ENCODE data around the gene GPRC6A.
A peak's percentile ranks its signal among the peaks of the same experiment; 100 is the strongest.

Gene GPRC6A, protein sequence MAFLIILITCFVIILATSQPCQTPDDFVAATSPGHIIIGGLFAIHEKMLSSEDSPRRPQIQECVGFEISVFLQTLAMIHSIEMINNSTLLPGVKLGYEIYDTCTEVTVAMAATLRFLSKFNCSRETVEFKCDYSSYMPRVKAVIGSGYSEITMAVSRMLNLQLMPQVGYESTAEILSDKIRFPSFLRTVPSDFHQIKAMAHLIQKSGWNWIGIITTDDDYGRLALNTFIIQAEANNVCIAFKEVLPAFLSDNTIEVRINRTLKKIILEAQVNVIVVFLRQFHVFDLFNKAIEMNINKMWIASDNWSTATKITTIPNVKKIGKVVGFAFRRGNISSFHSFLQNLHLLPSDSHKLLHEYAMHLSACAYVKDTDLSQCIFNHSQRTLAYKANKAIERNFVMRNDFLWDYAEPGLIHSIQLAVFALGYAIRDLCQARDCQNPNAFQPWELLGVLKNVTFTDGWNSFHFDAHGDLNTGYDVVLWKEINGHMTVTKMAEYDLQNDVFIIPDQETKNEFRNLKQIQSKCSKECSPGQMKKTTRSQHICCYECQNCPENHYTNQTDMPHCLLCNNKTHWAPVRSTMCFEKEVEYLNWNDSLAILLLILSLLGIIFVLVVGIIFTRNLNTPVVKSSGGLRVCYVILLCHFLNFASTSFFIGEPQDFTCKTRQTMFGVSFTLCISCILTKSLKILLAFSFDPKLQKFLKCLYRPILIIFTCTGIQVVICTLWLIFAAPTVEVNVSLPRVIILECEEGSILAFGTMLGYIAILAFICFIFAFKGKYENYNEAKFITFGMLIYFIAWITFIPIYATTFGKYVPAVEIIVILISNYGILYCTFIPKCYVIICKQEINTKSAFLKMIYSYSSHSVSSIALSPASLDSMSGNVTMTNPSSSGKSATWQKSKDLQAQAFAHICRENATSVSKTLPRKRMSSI

DNA sequence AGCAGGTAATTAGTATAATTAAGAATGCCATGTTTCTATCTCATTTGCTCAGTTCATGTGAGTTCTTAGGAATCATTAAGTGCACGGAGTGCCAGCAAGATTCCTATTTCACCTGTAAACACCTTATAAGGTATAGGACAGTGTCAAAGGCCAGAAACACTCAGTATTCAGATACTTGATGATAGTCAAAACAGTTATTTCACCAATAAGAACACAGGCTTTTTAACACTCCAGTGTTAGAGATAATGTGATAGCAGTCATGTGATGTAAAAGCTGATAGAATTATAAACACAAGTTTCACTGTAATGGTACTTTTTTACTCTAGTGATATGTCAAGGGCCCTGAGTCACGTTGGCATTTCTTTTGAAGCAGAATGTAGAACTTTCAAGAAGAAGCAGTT, at the start of gene GPRC6A:
GPRC6A (minus strand) TSS at position 101 of the 400 bp plus-strand sequence; CDS start at position 31, 70 bp downstream.
- no peaks in the 10 kb centered on the region for H3K27me3 ChIP-seq (replicated peaks; ENCODE audit: control insufficient read depth, insufficient read depth, low read length)
- H3K9me3 ChIP-seq (ENCODE audit: control insufficient read depth, low read length) = peaks cover 6% of the 10 kb centered on the region
- no peak within 1 kb of the TSS for H3K9ac ChIP-seq (ENCODE audit: low read length)
- H3K4me3 ChIP-seq (ENCODE audit: low read length) = no peak within 1 kb of the TSS
- no peaks in the 10 kb centered on the region for H3K36me3 ChIP-seq (ENCODE audit: control insufficient read depth, insufficient read depth, low read length, severe bottlenecking)
- no peak for DNase-seq (ENCODE audit: low read depth)
- no peaks in the 10 kb centered on the region for H3K4me1 ChIP-seq (ENCODE audit: control insufficient read depth, insufficient read depth, low read length)

DNA sequence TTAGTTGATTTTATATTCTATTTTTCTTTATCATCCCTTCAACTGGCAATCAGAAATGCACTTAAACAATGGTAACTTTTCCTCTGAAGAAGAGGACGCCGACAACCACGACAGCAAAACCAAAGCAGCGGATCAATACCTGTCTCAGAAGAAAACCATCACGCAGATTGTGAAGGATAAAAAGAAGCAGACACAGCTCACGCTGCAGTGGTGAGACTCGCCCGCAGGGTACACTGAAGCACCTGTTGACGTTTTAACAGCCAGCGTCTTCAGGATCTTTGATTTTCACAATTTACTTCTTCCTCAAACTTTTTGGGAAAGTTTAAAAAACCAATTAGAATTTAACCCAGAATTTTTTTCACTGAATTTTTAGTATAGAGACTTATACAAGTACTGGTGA, 48.9 kb upstream of the GPRC6A start:
- no peaks in the 10 kb centered on the region for H3K36me3 ChIP-seq (ENCODE audit: control insufficient read depth, insufficient read depth, low read length, severe bottlenecking)
- H3K4me3 ChIP-seq (ENCODE audit: low read length) = no peak overlapping the region
- no peak overlapping the region for H3K9ac ChIP-seq (ENCODE audit: low read length)
- no peak for DNase-seq (ENCODE audit: low read depth)
- peaks cover 35% of the 10 kb centered on the region for H3K27me3 ChIP-seq (replicated peaks; ENCODE audit: control insufficient read depth, insufficient read depth, low read length)
- H3K4me1 ChIP-seq (ENCODE audit: control insufficient read depth, insufficient read depth, low read length) = peaks cover 10% of the 10 kb centered on the region
- H3K9me3 ChIP-seq (ENCODE audit: control insufficient read depth, low read length) = peaks cover 2% of the 10 kb centered on the region

DNA sequence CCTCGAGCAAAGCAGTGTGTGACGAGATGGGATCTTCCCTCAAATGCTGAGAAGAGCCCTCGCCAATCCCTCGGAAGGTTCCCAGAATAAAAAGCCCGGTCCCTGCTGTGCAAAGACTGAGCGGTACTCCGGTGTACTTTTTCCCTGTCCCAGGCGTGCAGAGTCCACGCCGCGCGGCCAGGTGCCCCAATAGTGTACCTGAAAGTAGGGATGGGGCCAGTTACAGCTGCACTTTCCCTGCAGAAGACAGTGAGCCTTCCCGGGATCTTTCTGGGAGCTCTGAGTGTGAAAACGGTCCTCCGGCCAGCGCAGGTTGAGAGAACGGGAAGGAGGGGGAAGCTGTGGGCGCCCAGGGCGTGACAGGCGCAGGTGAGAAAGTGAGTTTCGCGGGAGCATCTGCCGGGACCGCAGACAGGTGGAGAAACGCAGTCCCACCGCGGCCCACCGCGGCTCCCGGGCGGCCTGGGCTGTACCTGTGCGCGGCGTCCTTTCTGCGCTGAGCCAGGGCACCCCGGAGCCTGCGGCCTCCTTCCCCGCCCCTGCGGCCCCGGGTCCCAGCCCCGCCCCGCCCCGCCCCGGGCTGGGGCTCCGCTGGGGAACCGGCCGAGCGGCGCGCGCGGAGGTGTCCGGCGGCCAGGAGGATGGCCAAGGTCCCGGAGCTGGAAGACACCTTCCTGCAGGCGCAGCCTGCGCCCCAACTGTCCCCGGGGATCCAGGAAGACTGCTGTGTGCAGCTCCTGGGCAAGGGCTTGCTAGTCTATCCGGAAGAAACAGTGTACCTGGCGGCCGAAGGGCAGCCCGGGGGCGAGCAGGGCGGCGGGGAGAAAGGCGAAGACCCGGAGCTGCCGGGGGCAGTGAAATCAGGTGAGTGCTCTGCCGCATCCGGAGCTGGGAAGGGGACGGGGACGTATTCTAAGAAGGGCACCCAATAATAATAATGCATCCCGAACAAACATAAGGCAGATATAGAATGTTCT, 48.0 kb upstream of the GPRC6A start, which contains the start of gene RFX6:
RFX6 (plus strand) TSS at position 608 of the 977 bp plus-strand sequence; CDS start at position 642, 34 bp downstream.
- Histone ChIP-seq H3K9me3 (ENCODE audit: control insufficient read depth, low read length) (peaks cover 6% of the 10 kb centered on the region), H3K4me3 (ENCODE audit: low read length) (peak within 1 kb of the TSS; percentile 52), H3K36me3 (ENCODE audit: control insufficient read depth, insufficient read depth, low read length, severe bottlenecking) (no peaks in the 10 kb centered on the region), H3K27me3 (replicated peaks; ENCODE audit: control insufficient read depth, insufficient read depth, low read length) (peaks cover 35% of the 10 kb centered on the region), H3K4me1 (ENCODE audit: control insufficient read depth, insufficient read depth, low read length) (peaks cover 8% of the 10 kb centered on the region), H3K9ac (ENCODE audit: low read length) (no peak within 1 kb of the TSS)
- no peak for DNase-seq (ENCODE audit: low read depth)

DNA sequence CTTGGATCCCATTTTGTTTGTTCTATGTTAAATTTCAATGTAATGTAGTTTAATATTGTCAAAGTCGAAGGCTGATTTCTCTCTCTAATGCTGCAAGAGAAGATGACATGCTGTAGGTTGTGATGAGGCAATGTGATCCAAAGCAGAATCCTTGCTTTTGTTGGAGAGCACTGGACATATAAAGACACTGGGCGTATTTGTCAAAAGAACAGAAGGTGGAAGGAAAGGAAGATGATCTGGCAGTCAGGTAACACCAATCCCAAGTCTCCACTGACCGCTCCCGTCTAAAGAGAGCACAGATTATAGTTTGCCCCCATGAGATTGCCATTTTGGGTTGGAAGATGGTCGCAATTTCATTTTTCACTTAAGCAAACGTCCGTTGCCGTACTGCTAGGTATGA, 47.2 kb upstream of the GPRC6A start:
- Histone ChIP-seq H3K9me3 (ENCODE audit: control insufficient read depth, low read length) (peaks cover 6% of the 10 kb centered on the region), H3K4me3 (ENCODE audit: low read length) (no peak overlapping the region), H3K36me3 (ENCODE audit: control insufficient read depth, insufficient read depth, low read length, severe bottlenecking) (no peaks in the 10 kb centered on the region), H3K4me1 (ENCODE audit: control insufficient read depth, insufficient read depth, low read length) (peaks cover 8% of the 10 kb centered on the region), H3K27me3 (replicated peaks; ENCODE audit: control insufficient read depth, insufficient read depth, low read length) (peaks cover 35% of the 10 kb centered on the region), H3K9ac (ENCODE audit: low read length) (no peak overlapping the region)
- DNase-seq (ENCODE audit: low read depth) = no peak

DNA sequence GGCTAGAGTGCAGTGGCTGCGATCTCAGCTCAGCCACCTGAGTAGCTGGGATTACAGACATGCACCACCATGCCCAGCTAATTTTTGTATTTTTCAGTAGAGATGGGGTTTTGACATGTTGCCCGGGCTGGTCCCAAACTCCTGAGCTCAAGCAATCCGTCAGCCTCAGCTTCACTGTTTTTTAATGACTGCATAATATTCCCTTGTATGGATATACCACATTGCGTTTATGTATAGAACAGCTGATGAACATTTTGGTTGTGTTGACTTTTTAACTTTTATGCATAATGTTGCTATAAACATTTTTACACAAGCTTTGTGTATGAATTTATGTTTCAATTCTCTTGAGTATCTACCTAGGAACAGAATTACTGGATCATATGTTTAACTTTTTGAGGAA, 43.9 kb upstream of the GPRC6A start:
- no peak overlapping the region for H3K4me3 ChIP-seq (ENCODE audit: low read length)
- H3K9ac ChIP-seq (ENCODE audit: low read length) = no peak overlapping the region
- H3K27me3 ChIP-seq (replicated peaks; ENCODE audit: control insufficient read depth, insufficient read depth, low read length) = peaks cover 27% of the 10 kb centered on the region
- DNase-seq (ENCODE audit: low read depth) = no peak
- peaks cover 14% of the 10 kb centered on the region for H3K9me3 ChIP-seq (ENCODE audit: control insufficient read depth, low read length)
- H3K36me3 ChIP-seq (ENCODE audit: control insufficient read depth, insufficient read depth, low read length, severe bottlenecking) = no peaks in the 10 kb centered on the region
- peaks cover 8% of the 10 kb centered on the region for H3K4me1 ChIP-seq (ENCODE audit: control insufficient read depth, insufficient read depth, low read length)

DNA sequence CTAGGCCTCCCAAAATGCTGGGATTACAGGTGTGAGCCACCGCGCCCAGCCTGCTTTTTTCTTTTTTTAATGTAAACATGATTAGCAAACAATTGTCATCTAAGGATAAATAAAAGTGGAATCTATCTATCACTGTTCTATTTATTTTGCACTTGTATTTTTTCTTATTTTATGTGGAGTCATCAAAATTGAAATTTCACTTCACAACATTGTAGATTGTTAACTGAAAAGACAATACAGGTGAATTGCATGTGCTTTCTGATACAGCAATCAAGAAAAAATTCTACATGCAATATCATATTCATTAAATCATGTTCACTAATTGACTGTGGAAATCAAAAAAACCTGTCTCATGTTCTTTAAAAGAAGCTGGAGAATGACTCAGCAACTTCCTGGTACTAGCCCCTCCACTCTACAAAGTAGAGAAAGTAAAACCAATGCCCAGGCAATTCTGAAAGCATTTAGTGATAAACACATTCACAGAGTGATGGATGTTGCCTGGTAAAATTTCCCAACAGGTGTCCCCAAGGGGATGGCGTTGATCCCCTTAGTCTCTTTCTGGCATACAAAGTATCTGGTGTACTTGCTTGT, 37.5 kb upstream of the GPRC6A start:
- Histone ChIP-seq H3K4me3 (ENCODE audit: low read length) (no peak overlapping the region), H3K9me3 (ENCODE audit: control insufficient read depth, low read length) (peaks cover 8% of the 10 kb centered on the region), H3K4me1 (ENCODE audit: control insufficient read depth, insufficient read depth, low read length) (no peaks in the 10 kb centered on the region), H3K27me3 (replicated peaks; ENCODE audit: control insufficient read depth, insufficient read depth, low read length) (no peaks in the 10 kb centered on the region), H3K9ac (ENCODE audit: low read length) (no peak overlapping the region), H3K36me3 (ENCODE audit: control insufficient read depth, insufficient read depth, low read length, severe bottlenecking) (no peaks in the 10 kb centered on the region)
- DNase-seq (ENCODE audit: low read depth) = no peak

DNA sequence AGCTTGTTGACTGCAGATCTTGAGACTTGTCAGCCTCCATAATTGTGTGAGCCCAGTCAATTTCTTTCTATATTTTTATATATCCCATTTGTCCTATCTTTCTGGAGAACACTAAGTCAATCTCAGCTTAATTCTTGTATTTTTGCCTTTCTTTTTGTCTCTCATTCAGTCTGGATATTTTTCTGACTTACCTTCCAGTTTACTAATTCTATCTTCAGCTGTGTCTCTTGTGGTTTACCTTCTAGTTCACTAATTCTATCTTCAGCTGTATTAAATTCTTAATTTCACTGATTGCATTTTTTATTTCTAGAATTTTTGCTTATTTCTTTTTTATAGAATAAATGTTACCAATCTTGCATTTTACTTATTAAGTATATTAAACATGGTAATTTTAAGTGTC, 30.4 kb upstream of the GPRC6A start:
- Histone ChIP-seq H3K36me3 (ENCODE audit: control insufficient read depth, insufficient read depth, low read length, severe bottlenecking) (no peaks in the 10 kb centered on the region), H3K9me3 (ENCODE audit: control insufficient read depth, low read length) (peaks cover 34% of the 10 kb centered on the region), H3K9ac (ENCODE audit: low read length) (no peak overlapping the region), H3K4me1 (ENCODE audit: control insufficient read depth, insufficient read depth, low read length) (no peaks in the 10 kb centered on the region), H3K27me3 (replicated peaks; ENCODE audit: control insufficient read depth, insufficient read depth, low read length) (no peaks in the 10 kb centered on the region), H3K4me3 (ENCODE audit: low read length) (peak overlapping the region; percentile 12)
- no peak for DNase-seq (ENCODE audit: low read depth)

DNA sequence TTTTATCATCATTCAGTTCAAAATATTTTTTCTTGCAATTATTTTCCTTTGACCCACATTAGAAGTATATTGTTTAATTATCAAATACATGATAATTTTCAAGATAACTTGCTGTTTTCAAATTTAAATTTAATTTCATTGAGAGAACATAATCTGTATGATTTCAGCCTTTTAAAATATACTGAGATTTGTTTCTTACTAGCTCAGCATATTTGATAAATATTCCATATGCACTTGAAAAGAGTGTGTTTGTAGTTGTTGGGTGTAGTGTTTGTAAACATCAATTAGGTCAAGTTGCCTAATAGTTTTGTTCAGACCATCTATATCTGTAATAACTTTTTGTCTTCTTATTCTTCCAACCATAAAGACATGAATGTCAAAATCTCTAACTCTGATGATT, 29.2 kb upstream of the GPRC6A start:
- Histone ChIP-seq H3K36me3 (ENCODE audit: control insufficient read depth, insufficient read depth, low read length, severe bottlenecking) (no peaks in the 10 kb centered on the region), H3K9me3 (ENCODE audit: control insufficient read depth, low read length) (peaks cover 39% of the 10 kb centered on the region), H3K27me3 (replicated peaks; ENCODE audit: control insufficient read depth, insufficient read depth, low read length) (no peaks in the 10 kb centered on the region), H3K9ac (ENCODE audit: low read length) (no peak overlapping the region), H3K4me3 (ENCODE audit: low read length) (no peak overlapping the region), H3K4me1 (ENCODE audit: control insufficient read depth, insufficient read depth, low read length) (no peaks in the 10 kb centered on the region)
- DNase-seq (ENCODE audit: low read depth) = no peak

DNA sequence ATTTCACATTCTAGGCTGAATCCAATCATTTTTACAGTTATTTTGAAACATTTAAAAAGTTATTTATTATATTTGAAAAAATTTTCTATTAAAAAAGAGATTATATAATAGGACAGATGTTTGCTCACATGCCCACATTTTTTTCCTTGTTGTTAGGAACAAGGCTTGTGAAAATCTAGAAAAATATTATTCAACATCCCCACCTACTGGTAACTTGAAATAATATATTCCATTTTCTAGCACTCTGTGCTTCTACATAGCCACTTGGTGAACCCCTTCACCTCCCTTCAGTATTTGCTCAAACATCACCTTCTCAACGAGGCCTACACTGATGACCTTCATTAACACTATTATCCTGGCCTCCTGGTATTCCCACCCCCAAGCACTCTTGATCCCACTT, 18.3 kb upstream of the GPRC6A start:
- H3K9me3 ChIP-seq (ENCODE audit: control insufficient read depth, low read length) = no peaks in the 10 kb centered on the region
- no peak overlapping the region for H3K4me3 ChIP-seq (ENCODE audit: low read length)
- H3K27me3 ChIP-seq (replicated peaks; ENCODE audit: control insufficient read depth, insufficient read depth, low read length) = no peaks in the 10 kb centered on the region
- H3K4me1 ChIP-seq (ENCODE audit: control insufficient read depth, insufficient read depth, low read length) = no peaks in the 10 kb centered on the region
- peak; percentile 70 for DNase-seq (ENCODE audit: low read depth)
- H3K9ac ChIP-seq (ENCODE audit: low read length) = no peak overlapping the region
- no peaks in the 10 kb centered on the region for H3K36me3 ChIP-seq (ENCODE audit: control insufficient read depth, insufficient read depth, low read length, severe bottlenecking)

DNA sequence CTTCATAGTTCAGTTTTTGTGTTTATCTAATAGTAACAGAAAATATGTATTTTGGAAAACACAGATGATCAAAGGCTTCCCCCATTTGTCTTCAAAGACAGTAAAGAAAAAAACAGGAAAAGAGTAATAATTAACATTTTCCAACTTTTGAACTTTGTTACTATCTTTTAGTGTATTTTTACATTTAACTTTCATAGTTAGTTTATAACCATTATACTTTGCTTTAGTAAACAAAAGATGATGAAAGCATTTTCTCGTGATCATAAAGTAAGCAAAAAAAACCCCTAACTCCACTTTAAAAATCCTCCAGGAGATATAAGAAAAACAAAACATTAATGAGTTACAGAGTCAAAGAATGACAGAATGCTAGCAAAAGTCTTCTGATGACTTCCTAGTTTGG, 13.6 kb upstream of the GPRC6A start:
- no peak for DNase-seq (ENCODE audit: low read depth)
- H3K36me3 ChIP-seq (ENCODE audit: control insufficient read depth, insufficient read depth, low read length, severe bottlenecking) = no peaks in the 10 kb centered on the region
- no peak overlapping the region for H3K4me3 ChIP-seq (ENCODE audit: low read length)
- no peaks in the 10 kb centered on the region for H3K9me3 ChIP-seq (ENCODE audit: control insufficient read depth, low read length)
- H3K4me1 ChIP-seq (ENCODE audit: control insufficient read depth, insufficient read depth, low read length) = no peaks in the 10 kb centered on the region
- H3K27me3 ChIP-seq (replicated peaks; ENCODE audit: control insufficient read depth, insufficient read depth, low read length) = no peaks in the 10 kb centered on the region
- no peak overlapping the region for H3K9ac ChIP-seq (ENCODE audit: low read length)

Data from adipocyte (in vitro differentiated cells).